Lower lobe of right lung (tissue), 2 donors: ENCODE measurements around the gene DIS3L2. TPM values are rescaled to one million over a fixed set of nuclear protein-coding genes. Genes with fewer than 3 reads are reported as not detected.

Experiments used
- ATAC-seq, 2 donors: fragments of 200-7000 bp; cut with Tn5 transposase; one replicate each; pipeline ENCODE4 v1.9.1; 2020 to 2022; ENCODE audit warnings: mild to moderate bottlenecking in 2 of 2, moderate library complexity in 2 of 2
- DNase-seq: peaks from one replicate; pipeline ENCODE4 v3.0.0-alpha.2; 2020
- H3K27ac ChIP-seq: fragments of 200-600 bp; one replicate; pipeline ENCODE4 v1.8.0; 2022
- H3K27me3 ChIP-seq: fragments of 200-600 bp; one replicate; pipeline ENCODE4 v1.8.0; 2022; ENCODE audit warnings: low read depth
- H3K36me3 ChIP-seq: fragments of 200-600 bp; one replicate; pipeline ENCODE4 v1.8.0; 2022; ENCODE audit warnings: mild to moderate bottlenecking
- H3K4me1 ChIP-seq: fragments of 200-600 bp; one replicate; pipeline ENCODE4 v1.8.0; 2022
- H3K4me3 ChIP-seq: fragments of 200-600 bp; one replicate; pipeline ENCODE4 v1.8.0; 2022; ENCODE audit warnings: mild to moderate bottlenecking
- H3K9me3 ChIP-seq: fragments of 200-600 bp; one replicate; pipeline ENCODE4 v1.8.0; 2022
- intact Hi-C: fragments of 100-400 bp; cut with DNase I; formaldehyde crosslinking; loops from one replicate; pipeline ENCODE4 v1.11.0; 2022
- total RNA-seq: library from RNA; stranded (reverse); fragmentation: NEBNext Ultra II Directional; extraction: Animal tissue kit (Norgen Biotek cat#: 25700); gene quantifications from one replicate; pipeline ENCODE4 v1.2.1, GENCODE V29; 2021
- TF ChIP-seq, protein P1 (sequence below): fragments of 200-600 bp; IDR thresholded peaks from one replicate; pipeline ENCODE4 v1.8.0; 2022; ENCODE audit warnings: antibody characterized with exemption, mild to moderate bottlenecking
- donor health status: DM: no; HTN: yes; CAD: no; lungs with severe emphysema.

DIS3L2 gene
- total RNA-seq, 1 donor from 2014 or later = 34.4 TPM

DNA sequence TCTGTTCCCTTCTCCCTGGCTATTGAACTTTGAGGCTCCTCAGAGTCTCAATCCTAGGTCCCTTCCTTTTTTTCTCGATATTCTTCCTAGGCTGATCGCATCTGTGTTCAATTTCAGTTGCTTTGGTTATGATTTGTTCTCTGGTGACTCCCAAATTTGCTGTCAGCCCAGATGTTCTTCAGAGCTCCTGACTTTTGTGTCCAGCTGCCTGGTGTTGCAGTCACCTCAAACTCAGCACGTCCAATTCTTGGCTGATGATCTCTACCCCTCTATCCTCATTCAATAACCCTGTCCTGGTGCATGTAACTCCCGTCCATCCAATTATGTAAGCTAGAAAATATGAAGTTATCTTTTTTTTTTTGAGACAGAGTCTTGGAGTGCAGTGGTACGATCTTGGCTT, 31.4 kb downstream of the DIS3L2 start:
- intact Hi-C loops = no loop called here
- H3K36me3 ChIP-seq = no peaks in the 10 kb centered on the region
- TF ChIP-seq, protein P1, sequence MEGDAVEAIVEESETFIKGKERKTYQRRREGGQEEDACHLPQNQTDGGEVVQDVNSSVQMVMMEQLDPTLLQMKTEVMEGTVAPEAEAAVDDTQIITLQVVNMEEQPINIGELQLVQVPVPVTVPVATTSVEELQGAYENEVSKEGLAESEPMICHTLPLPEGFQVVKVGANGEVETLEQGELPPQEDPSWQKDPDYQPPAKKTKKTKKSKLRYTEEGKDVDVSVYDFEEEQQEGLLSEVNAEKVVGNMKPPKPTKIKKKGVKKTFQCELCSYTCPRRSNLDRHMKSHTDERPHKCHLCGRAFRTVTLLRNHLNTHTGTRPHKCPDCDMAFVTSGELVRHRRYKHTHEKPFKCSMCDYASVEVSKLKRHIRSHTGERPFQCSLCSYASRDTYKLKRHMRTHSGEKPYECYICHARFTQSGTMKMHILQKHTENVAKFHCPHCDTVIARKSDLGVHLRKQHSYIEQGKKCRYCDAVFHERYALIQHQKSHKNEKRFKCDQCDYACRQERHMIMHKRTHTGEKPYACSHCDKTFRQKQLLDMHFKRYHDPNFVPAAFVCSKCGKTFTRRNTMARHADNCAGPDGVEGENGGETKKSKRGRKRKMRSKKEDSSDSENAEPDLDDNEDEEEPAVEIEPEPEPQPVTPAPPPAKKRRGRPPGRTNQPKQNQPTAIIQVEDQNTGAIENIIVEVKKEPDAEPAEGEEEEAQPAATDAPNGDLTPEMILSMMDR = no peak

DNA sequence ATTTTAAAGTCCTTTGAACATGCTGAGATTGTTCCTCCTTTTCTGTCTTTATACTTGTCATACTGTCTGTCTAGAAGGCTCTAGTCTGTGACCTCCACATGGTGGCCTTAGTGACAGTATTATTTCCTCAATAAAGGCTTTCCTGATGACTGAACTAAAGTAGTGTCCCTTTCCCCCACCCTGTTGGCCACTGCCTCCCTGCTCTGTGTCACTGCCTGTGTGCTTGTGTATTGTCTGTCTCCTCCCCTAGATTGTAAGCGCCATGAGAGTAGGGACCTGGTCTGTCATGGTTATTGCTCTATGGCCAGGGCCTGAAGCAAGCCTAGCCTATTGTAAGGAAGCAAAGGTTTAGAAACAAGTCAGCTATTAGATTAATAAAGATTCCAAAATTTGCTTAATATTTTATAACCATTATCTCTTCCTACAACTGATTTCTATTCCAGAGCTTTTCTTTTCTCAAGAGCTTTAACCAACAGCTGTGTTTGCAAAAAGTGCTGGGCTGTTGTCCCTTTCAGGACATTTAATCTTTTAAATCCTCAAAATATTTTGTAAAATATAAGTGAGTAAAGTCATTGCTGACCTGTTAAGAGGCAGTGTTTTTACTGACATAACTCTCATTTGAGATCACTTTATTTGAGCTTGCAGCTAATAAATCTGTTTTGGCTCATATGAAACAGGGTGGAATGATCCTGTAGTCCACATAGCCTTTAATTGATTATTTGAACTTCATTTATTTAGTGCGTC, 35.5 kb downstream of the DIS3L2 start:
- H3K27me3 ChIP-seq = no peaks in the 10 kb centered on the region
- TF ChIP-seq, protein P1 = no peak
- no peak overlapping the region for H3K27ac ChIP-seq
- no peak for ATAC-seq
- no peaks in the 10 kb centered on the region for H3K9me3 ChIP-seq
- DNase-seq = no peak
- intact Hi-C loops = no loop called here
- peaks cover 16% of the 10 kb centered on the region for H3K4me1 ChIP-seq
- H3K4me3 ChIP-seq = no peak overlapping the region
- no peaks in the 10 kb centered on the region for H3K36me3 ChIP-seq

More for the DNA sequence above, 31.4 kb downstream of the DIS3L2 start:
- H3K4me1 ChIP-seq = peaks cover 7% of the 10 kb centered on the region
- no peak for ATAC-seq
- no peak overlapping the region for H3K4me3 ChIP-seq
- H3K9me3 ChIP-seq = no peaks in the 10 kb centered on the region
- no peak overlapping the region for H3K27ac ChIP-seq
- no peak for DNase-seq
- H3K27me3 ChIP-seq = no peaks in the 10 kb centered on the region

DNA sequence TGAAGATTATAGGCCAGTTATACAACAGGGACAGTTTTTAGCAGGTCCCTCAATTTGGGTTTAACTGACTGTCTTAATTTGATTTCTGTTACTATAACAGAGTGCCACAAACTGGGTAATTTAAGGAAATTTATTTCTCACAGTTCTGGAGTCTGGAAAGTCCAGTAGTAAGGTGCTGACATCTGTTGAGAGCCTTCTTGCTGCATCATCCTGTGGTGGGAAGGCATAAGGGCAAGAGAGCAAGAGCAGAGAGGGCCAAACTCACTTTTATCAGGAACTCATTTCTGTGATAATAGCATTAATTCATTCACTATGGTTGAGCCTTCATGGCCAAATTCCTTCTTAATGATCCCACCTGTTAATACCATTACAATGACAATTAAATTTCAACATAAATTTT, 36.5 kb downstream of the DIS3L2 start:
- no peaks in the 10 kb centered on the region for H3K36me3 ChIP-seq
- DNase-seq = no peak
- intact Hi-C loops = no loop called here
- TF ChIP-seq, protein P1 = no peak
- no peak overlapping the region for H3K27ac ChIP-seq
- H3K4me3 ChIP-seq = no peak overlapping the region
- H3K4me1 ChIP-seq = peaks cover 16% of the 10 kb centered on the region
- H3K27me3 ChIP-seq = no peaks in the 10 kb centered on the region
- no peaks in the 10 kb centered on the region for H3K9me3 ChIP-seq
- no peak for ATAC-seq

DNA sequence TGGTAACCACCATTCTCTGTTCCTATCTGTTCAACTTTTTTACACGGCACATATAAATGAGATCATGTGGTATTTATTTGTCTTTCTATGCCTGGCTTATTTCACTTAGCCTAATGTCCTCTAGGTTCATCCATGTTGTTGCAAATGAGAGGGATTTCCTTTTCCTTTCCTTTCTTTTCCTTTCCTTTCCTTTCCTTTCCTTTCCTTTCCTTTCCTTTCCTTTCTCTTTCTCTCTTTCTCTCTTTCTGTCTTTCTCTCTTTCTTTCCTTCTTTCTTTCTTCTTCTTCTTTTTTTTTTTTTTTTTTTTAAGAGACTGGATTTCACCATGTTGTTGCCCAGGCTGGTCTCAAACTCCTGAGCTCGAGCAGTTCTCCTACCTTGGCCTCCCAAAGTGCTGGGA, 38.9 kb downstream of the DIS3L2 start:
- DNase-seq = no peak
- no peak for ATAC-seq
- TF ChIP-seq, protein P1 = no peak
- no peak overlapping the region for H3K27ac ChIP-seq
- peaks cover 16% of the 10 kb centered on the region for H3K4me1 ChIP-seq
- no peaks in the 10 kb centered on the region for H3K9me3 ChIP-seq
- no peaks in the 10 kb centered on the region for H3K36me3 ChIP-seq
- H3K4me3 ChIP-seq = no peak overlapping the region
- no peaks in the 10 kb centered on the region for H3K27me3 ChIP-seq
- intact Hi-C loops = no loop called here

DNA sequence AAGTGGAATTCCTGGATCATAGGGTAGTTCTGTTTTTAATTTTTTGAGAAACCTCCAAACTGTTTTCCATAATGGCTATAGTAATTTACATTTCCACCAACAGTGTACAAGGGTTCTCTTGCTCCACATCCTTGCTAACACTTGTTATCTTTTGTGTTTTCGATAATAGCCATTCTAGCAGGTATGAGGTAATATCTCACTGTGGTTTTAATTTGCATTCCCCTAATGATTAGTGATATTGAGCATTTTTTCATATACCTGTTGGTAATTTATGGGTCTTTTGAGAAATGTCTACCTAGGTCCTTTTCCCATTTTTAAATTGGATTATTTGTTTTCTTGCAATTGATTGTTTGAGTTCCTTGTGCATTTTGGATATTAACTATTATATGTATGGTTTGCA, 39.6 kb downstream of the DIS3L2 start:
- no peaks in the 10 kb centered on the region for H3K36me3 ChIP-seq
- H3K27ac ChIP-seq = no peak overlapping the region
- no peak overlapping the region for H3K4me3 ChIP-seq
- ATAC-seq = no peak
- TF ChIP-seq, protein P1 = no peak
- intact Hi-C loops = no loop called here
- no peaks in the 10 kb centered on the region for H3K27me3 ChIP-seq
- H3K9me3 ChIP-seq = no peaks in the 10 kb centered on the region
- peaks cover 11% of the 10 kb centered on the region for H3K4me1 ChIP-seq
- DNase-seq = no peak
